Colonic mucosa (tissue), 4 donors: ENCODE data around the gene PDS5A. TPM values are rescaled to one million over a fixed set of nuclear protein-coding genes. Genes with fewer than 3 reads are reported as not detected.
"Not testable (repeated sequence)": the region's sequence is repeated elsewhere in the genome, so short reads cannot be mapped to it uniquely, and the experiment has no call there.

Experiments used
- DNase-seq: peaks from one replicate; pipeline ENCODE4 v3.0.0-alpha.2; 2020
- H3K27ac ChIP-seq: fragments of 200-600 bp; one replicate; pipeline ENCODE4 v1.8.0; 2021
- H3K27me3 ChIP-seq: fragments of 200-600 bp; one replicate; pipeline ENCODE4 v1.8.0; 2021
- H3K36me3 ChIP-seq: fragments of 200-600 bp; one replicate; pipeline ENCODE4 v1.8.0; 2021
- H3K4me1 ChIP-seq: fragments of 200-600 bp; one replicate; pipeline ENCODE4 v1.8.0; 2021; ENCODE audit warnings: mild to moderate bottlenecking
- H3K4me3 ChIP-seq: fragments of 200-600 bp; one replicate; pipeline ENCODE4 v1.8.0; 2021
- H3K9ac ChIP-seq, 2 donors: one replicate each; pipeline ENCODE4 v1.7.0; 2013; ENCODE audit warnings: control low read depth in 2 of 2, low read depth in 2 of 2, low read length in 2 of 2
- H3K9me3 ChIP-seq: fragments of 200-600 bp; one replicate; pipeline ENCODE4 v1.8.0; 2021
- intact Hi-C: fragments of 100-400 bp; cut with DNase I; formaldehyde crosslinking; loops from one replicate; pipeline ENCODE4 v1.14.1; 2022
- total RNA-seq, 2 donors: library from RNA; stranded (reverse); fragmentation: NEBNext Ultra II Directional in 1 of 2; extraction: Animal tissue kit (Norgen Biotek cat#: 25700) in 1 of 2; gene quantifications; one replicate each; pipeline ENCODE4 v1.2.1, GENCODE V29; 2021
- TF ChIP-seq, protein P1 (sequence below): fragments of 200-600 bp; IDR thresholded peaks from one replicate; pipeline ENCODE4 v1.8.0; 2022; ENCODE audit warnings: antibody characterized with exemption, mild to moderate bottlenecking
- donor health status: healthy.
- donor health status: DM: no; HTN: no; CAD: no.
- donor health status: DM: no; HTN: no; CAD: no.

Gene PDS5A
- total RNA-seq, 2 donors from 2014 or later: 63.8 to 68.0 TPM

- no peaks in the 10 kb centered on the region for H3K9me3 ChIP-seq
- TF ChIP-seq, protein P1, sequence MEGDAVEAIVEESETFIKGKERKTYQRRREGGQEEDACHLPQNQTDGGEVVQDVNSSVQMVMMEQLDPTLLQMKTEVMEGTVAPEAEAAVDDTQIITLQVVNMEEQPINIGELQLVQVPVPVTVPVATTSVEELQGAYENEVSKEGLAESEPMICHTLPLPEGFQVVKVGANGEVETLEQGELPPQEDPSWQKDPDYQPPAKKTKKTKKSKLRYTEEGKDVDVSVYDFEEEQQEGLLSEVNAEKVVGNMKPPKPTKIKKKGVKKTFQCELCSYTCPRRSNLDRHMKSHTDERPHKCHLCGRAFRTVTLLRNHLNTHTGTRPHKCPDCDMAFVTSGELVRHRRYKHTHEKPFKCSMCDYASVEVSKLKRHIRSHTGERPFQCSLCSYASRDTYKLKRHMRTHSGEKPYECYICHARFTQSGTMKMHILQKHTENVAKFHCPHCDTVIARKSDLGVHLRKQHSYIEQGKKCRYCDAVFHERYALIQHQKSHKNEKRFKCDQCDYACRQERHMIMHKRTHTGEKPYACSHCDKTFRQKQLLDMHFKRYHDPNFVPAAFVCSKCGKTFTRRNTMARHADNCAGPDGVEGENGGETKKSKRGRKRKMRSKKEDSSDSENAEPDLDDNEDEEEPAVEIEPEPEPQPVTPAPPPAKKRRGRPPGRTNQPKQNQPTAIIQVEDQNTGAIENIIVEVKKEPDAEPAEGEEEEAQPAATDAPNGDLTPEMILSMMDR: no peak
- H3K36me3 ChIP-seq: peaks cover 7% of the 10 kb centered on the region
- peak overlapping the region in 1 of 2 donors; percentile 91 for H3K9ac ChIP-seq
- no peak for DNase-seq
- H3K4me3 ChIP-seq: peak overlapping the region; percentile 95
- H3K4me1 ChIP-seq: peaks cover 4% of the 10 kb centered on the region
- peak overlapping the region; percentile 92 for H3K27ac ChIP-seq
- no peaks in the 10 kb centered on the region for H3K27me3 ChIP-seq
- intact Hi-C loops: loop anchor here (2.0 to 5.0 kb wide), 2 partner anchors 279 to 508 kb away; no protein-coding TSS in a partner anchor
Measured at GRCh38 chr4:39975488-39976089, 2.1 kb downstream of the PDS5A start.

GRCh38 chr4:39973052-39973451 is 4.7 kb downstream of the PDS5A start:
- H3K36me3 ChIP-seq, H3K27ac ChIP-seq, DNase-seq, H3K4me3 ChIP-seq, H3K4me1 ChIP-seq, H3K9me3 ChIP-seq, intact Hi-C loops, H3K9ac ChIP-seq, H3K27me3 ChIP-seq: not testable (repeated sequence)

- no peak for DNase-seq
- Histone ChIP-seq H3K4me1 (peaks cover 3% of the 10 kb centered on the region), H3K27ac (no peak overlapping the region), H3K36me3 (peaks cover 7% of the 10 kb centered on the region), H3K9ac (no peak overlapping the region), H3K4me3 (no peak overlapping the region), H3K27me3 (no peaks in the 10 kb centered on the region), H3K9me3 (no peaks in the 10 kb centered on the region)
- intact Hi-C loops: no loop called here
- TF ChIP-seq, protein P1: no peak
Measured at GRCh38 chr4:39970671-39971640, 6.8 kb downstream of the PDS5A start.

- Histone ChIP-seq H3K9ac (no peak overlapping the region), H3K27me3 (no peaks in the 10 kb centered on the region), H3K4me1 (no peaks in the 10 kb centered on the region), H3K27ac (no peak overlapping the region), H3K4me3 (no peak overlapping the region), H3K36me3 (no peaks in the 10 kb centered on the region), H3K9me3 (no peaks in the 10 kb centered on the region)
- DNase-seq: no peak
- intact Hi-C loops: no loop called here
- TF ChIP-seq, protein P1: no peak
Measured at GRCh38 chr4:39963656-39964055, 14.1 kb downstream of the PDS5A start.

- intact Hi-C loops: no loop called here
- no peaks in the 10 kb centered on the region for H3K27me3 ChIP-seq
- no peak overlapping the region for H3K27ac ChIP-seq
- no peak overlapping the region for H3K4me3 ChIP-seq
- TF ChIP-seq, protein P1: no peak
- H3K36me3 ChIP-seq: no peaks in the 10 kb centered on the region
- H3K9me3 ChIP-seq: no peaks in the 10 kb centered on the region
- H3K9ac ChIP-seq: no peak overlapping the region
- no peaks in the 10 kb centered on the region for H3K4me1 ChIP-seq
- no peak for DNase-seq
Measured at GRCh38 chr4:39961311-39961877, 16.3 kb downstream of the PDS5A start.
